GM19099 (cell line): Measurements from ENCODE around the gene SOWAHB.

Experiments used
- POLR2A ChIP-seq: IDR thresholded peaks from 3 replicates; pipeline ENCODE4 v1.6.1; 2011; ENCODE audit warnings: low read depth; ENCODE audit not compliant: insufficient read length; ENCODE audit errors: extremely low read depth

SOWAHB gene

GRCh38 chr4:76898949-76899645 lies 1.2 kb upstream of the SOWAHB start:
- TF ChIP-seq POLR2A, result no peak

GRCh38 chr4:76898385-76898692 lies 395 bp upstream of the SOWAHB start:
- TF ChIP-seq POLR2A, result no peak

GRCh38 chr4:76896614-76897535 lies 1.1 kb downstream of the SOWAHB start:
- TF ChIP-seq POLR2A, result no peak

- no peak for TF ChIP-seq POLR2A
Observed at GRCh38 chr4:76896048-76896447, 1.9 kb downstream of the SOWAHB start.

- no peak for TF ChIP-seq POLR2A
Observed at GRCh38 chr4:76895619-76896018, 2.3 kb downstream of the SOWAHB start.

GRCh38 chr4:76894537-76895255 lies 3.2 kb downstream of the SOWAHB start:
- TF ChIP-seq POLR2A, result no peak

- no peak for TF ChIP-seq POLR2A
Observed at GRCh38 chr4:76892601-76893000, 5.3 kb downstream of the SOWAHB start.

GRCh38 chr4:76892001-76892400 lies 5.9 kb downstream of the SOWAHB start:
- TF ChIP-seq POLR2A, result no peak

- TF ChIP-seq POLR2A, result no peak
Observed at GRCh38 chr4:76886848-76887441, 11.0 kb downstream of the SOWAHB start.

GRCh38 chr4:76886214-76886613 lies 11.7 kb downstream of the SOWAHB start:
- TF ChIP-seq POLR2A, result no peak

- TF ChIP-seq POLR2A, result no peak
Observed at GRCh38 chr4:76883147-76883546, 14.8 kb downstream of the SOWAHB start.

GRCh38 chr4:76882630-76883029 lies 15.3 kb downstream of the SOWAHB start:
- no peak for TF ChIP-seq POLR2A

GRCh38 chr4:76881375-76881774 lies 16.6 kb downstream of the SOWAHB start:
- no peak for TF ChIP-seq POLR2A

- no peak for TF ChIP-seq POLR2A
Observed at GRCh38 chr4:76879731-76880364, 18.1 kb downstream of the SOWAHB start.

- TF ChIP-seq POLR2A, result no peak
Observed at GRCh38 chr4:76874176-76874575, 23.8 kb downstream of the SOWAHB start.
